NB4 (cell line): Measurements from ENCODE around the gene SAMD1.

Experiments used
- DNase-seq: peaks from one replicate; pipeline ENCODE4 v3.0.0; 2010; ENCODE audit warnings: low read depth
- H3K4me3 ChIP-seq: one replicate; pipeline ENCODE4 v1.5.1; 2011; ENCODE audit warnings: mild to moderate bottlenecking, low read depth, low read length, moderate library complexity
- CTCF ChIP-seq: IDR thresholded peaks from one replicate; pipeline ENCODE4 v1.5.1; 2012; ENCODE audit warnings: low read depth, low read length
- MAX ChIP-seq: IDR thresholded peaks from 2 replicates; pipeline ENCODE4 v1.6.1; 2011; ENCODE audit warnings: low read depth, low read length
- MYC ChIP-seq: IDR thresholded peaks from 2 replicates; pipeline ENCODE4 v1.6.1; 2011; ENCODE audit warnings: low read depth, low read length
- POLR2A ChIP-seq: IDR thresholded peaks from 2 replicates; pipeline ENCODE4 v1.6.1; 2011; ENCODE audit warnings: mild to moderate bottlenecking; ENCODE audit not compliant: insufficient read length; ENCODE audit errors: extremely low read depth

Gene SAMD1

DNA sequence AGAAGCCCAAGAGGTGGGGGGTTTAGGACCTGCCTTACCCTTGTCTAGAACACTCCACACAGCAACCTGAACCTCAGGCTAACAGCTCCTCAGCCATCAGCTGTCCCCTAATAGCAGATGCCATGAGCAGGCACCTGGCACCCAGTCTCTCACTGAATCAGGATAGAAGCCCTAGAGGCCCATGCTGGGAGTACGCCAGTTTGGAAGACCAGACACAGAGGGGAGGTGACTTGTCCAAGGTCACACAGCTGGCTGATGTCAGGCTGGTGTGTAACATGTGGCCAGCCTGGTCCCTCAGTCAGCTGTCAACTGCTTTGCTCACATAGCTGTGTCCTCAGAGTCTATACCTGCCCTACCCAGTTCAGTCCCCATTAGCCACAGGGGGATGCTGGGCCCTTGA lies 12.8 kb upstream of the SAMD1 start:
- TF ChIP-seq POLR2A, result no peak
- TF ChIP-seq CTCF, result no peak
- no peak for TF ChIP-seq MYC
- no peak for TF ChIP-seq MAX
- DNase-seq, result peak; percentile 9
- H3K4me3 ChIP-seq, result no peak overlapping the region

GRCh38 chr19:14102756-14103155 lies 12.2 kb upstream of the SAMD1 start:
- no peak overlapping the region for H3K4me3 ChIP-seq
- TF ChIP-seq MYC (no peak), MAX (no peak), POLR2A (no peak), CTCF (no peak)
- no peak for DNase-seq

GRCh38 chr19:14102102-14102696 lies 11.6 kb upstream of the SAMD1 start:
- peak; percentile 0 for DNase-seq
- no peak overlapping the region for H3K4me3 ChIP-seq
- TF ChIP-seq POLR2A, result no peak
- TF ChIP-seq MYC, result no peak
- TF ChIP-seq MAX, result no peak

DNA sequence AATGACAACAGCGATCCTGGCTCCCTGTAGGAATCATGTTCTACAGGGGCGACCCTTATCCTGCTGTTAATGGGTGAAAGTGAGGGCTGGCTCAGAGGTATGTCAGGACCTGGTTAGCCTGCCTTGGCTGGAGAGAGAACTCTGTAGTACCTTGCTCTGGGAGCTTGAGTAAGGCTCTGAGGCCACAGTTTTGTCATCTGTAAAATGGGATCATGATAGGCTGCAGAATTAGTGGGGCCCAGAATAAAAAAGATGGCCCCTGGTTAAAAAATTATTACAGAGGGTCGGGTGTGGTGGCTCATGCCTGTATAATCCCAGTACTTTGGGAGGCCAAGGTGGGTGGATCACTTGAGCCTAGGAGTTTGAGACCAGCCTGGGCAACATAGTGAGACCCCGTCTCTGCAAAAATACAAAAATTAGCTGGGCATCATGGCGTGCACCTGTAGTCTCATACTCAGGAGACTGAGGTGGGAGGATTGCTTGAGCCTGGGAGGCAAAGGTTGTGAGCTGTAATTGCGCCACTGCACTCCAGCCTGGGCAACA lies 10.5 kb upstream of the SAMD1 start:
- TF ChIP-seq CTCF (no peak), MYC (no peak), POLR2A (no peak), MAX (no peak)
- no peak for DNase-seq
- no peak overlapping the region for H3K4me3 ChIP-seq

- H3K4me3 ChIP-seq, result no peak overlapping the region
- no peak for TF ChIP-seq MAX
- TF ChIP-seq POLR2A, result no peak
- TF ChIP-seq CTCF, result peak; percentile 24
- DNase-seq, result peak; percentile 16
These were observed 7.1 kb upstream of the SAMD1 start for GRCh38 chr19:14097532-14098151.

DNA sequence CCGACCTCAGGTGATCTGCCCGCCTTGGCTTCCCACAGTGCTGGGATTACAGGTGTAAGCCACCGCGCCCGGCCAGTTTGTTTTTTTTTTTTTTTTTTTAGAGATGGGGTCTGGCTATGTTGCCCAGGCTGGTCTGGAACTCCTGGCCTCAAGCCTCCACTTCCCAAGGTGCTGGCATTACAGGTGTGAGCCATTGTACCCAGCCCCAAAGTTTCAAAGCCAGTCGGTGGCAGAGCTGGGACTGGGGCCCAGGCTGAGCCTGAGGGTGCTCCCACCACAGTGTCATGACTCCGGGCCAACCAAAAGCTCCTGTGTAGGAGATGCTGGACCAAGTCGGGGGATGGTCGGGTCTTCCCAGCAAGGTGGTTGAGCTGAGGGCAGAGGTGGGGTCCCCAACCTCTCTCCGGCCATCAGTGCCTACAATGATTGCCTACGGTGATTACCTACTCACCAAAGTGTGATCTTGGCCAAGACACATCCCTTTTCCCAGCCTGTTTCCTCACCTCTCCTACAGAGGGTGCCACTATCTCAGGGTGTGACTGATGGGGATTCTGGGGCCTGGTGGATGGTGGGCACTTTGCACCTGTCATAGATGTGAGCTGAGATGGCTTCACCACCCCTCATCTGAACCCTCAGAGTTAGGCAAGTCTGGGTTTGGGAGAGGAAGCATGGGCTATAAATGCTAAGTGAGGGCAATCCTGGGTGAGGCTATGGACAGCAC lies 5.9 kb upstream of the SAMD1 start:
- DNase-seq, result peak; percentile 22
- H3K4me3 ChIP-seq, result no peak overlapping the region
- TF ChIP-seq CTCF, result no peak
- no peak for TF ChIP-seq POLR2A
- TF ChIP-seq MYC, result no peak
- no peak for TF ChIP-seq MAX
